Nephron (organoid): ENCODE measurements around the gene CAPNS2.

Source experiments
- H3K27ac Mint-ChIP-seq, 3 experiments: 2 replicates each; pipeline ENCODE4 v1.8.0; 2020; ENCODE audit warnings: mixed read lengths in 3 of 3, mild to moderate bottlenecking in 2 of 3, moderate library complexity in 1 of 3
- H3K27me3 Mint-ChIP-seq: 2 replicates; pipeline ENCODE4 v1.8.0; 2021; ENCODE audit warnings: low read depth, mild to moderate bottlenecking, moderate library complexity, mixed read lengths
- H3K36me3 Mint-ChIP-seq: 2 replicates; pipeline ENCODE4 v1.8.0; 2020; ENCODE audit warnings: low read depth, mixed read lengths
- H3K4me1 Mint-ChIP-seq: 2 replicates; pipeline ENCODE4 v1.8.0; 2020; ENCODE audit warnings: mixed read lengths
- H3K4me3 Mint-ChIP-seq, 3 experiments: 2 replicates each; pipeline ENCODE4 v1.8.0; 2020; ENCODE audit warnings: mild to moderate bottlenecking in 3 of 3, mixed read lengths in 3 of 3, moderate library complexity in 2 of 3
- H3K9me3 Mint-ChIP-seq: 2 replicates; pipeline ENCODE4 v1.8.0; 2020; ENCODE audit warnings: mixed read lengths
- CTCF ChIP-seq, 3 experiments: fragments of 200-600 bp; sonication (generic); IDR thresholded peaks; one replicate each; pipeline ENCODE4 v1.5.0; 2021; ENCODE audit warnings: antibody characterized with exemption in 3 of 3; ENCODE audit not compliant: unreplicated experiment in 3 of 3

The CAPNS2 gene

GRCh38 chr16:55569025-55569424 lies 2.5 kb downstream of the CAPNS2 start:
- H3K27ac Mint-ChIP-seq = peak overlapping the region; percentile 8 to 78 (median 26)
- no peak for TF ChIP-seq CTCF (IDR thresholded peaks at IDR 0.05; ENCODE audit: unreplicated experiment in 3 of 3)

GRCh38 chr16:55570159-55570558 lies 3.7 kb downstream of the CAPNS2 start:
- H3K27ac Mint-ChIP-seq = no peak overlapping the region
- no peaks in the 10 kb centered on the region for H3K9me3 Mint-ChIP-seq
- no peak overlapping the region for H3K4me3 Mint-ChIP-seq
- TF ChIP-seq CTCF (IDR thresholded peaks at IDR 0.05; ENCODE audit: unreplicated experiment in 3 of 3) = no peak
- H3K27me3 Mint-ChIP-seq = no peaks in the 10 kb centered on the region
- no peaks in the 10 kb centered on the region for H3K36me3 Mint-ChIP-seq
- peaks cover 25% of the 10 kb centered on the region for H3K4me1 Mint-ChIP-seq

More at GRCh38 chr16:55569025-55569424, 2.5 kb downstream of the CAPNS2 start:
- Mint-ChIP-seq H3K27me3 (no peaks in the 10 kb centered on the region), H3K36me3 (no peaks in the 10 kb centered on the region), H3K4me1 (peaks cover 24% of the 10 kb centered on the region), H3K9me3 (no peaks in the 10 kb centered on the region), H3K4me3 (no peak overlapping the region)

GRCh38 chr16:55571191-55571897 lies 4.9 kb downstream of the CAPNS2 start:
- Mint-ChIP-seq H3K27ac (no peak overlapping the region), H3K4me1 (peaks cover 35% of the 10 kb centered on the region), H3K4me3 (no peak overlapping the region), H3K27me3 (no peaks in the 10 kb centered on the region), H3K9me3 (no peaks in the 10 kb centered on the region), H3K36me3 (no peaks in the 10 kb centered on the region)
- TF ChIP-seq CTCF (IDR thresholded peaks at IDR 0.05; ENCODE audit: unreplicated experiment in 3 of 3) = no peak

- peaks cover 33% of the 10 kb centered on the region for H3K4me1 Mint-ChIP-seq
- no peak overlapping the region for H3K27ac Mint-ChIP-seq
- no peak overlapping the region for H3K4me3 Mint-ChIP-seq
- no peaks in the 10 kb centered on the region for H3K36me3 Mint-ChIP-seq
- no peaks in the 10 kb centered on the region for H3K27me3 Mint-ChIP-seq
- no peak for TF ChIP-seq CTCF (IDR thresholded peaks at IDR 0.05; ENCODE audit: unreplicated experiment in 3 of 3)
- H3K9me3 Mint-ChIP-seq = no peaks in the 10 kb centered on the region
These were observed 6.0 kb downstream of the CAPNS2 start for GRCh38 chr16:55572439-55572838.

GRCh38 chr16:55574811-55575210 lies 8.3 kb downstream of the CAPNS2 start:
- Mint-ChIP-seq H3K9me3 (no peaks in the 10 kb centered on the region), H3K27ac (no peak overlapping the region), H3K4me3 (no peak overlapping the region), H3K4me1 (peaks cover 11% of the 10 kb centered on the region), H3K36me3 (no peaks in the 10 kb centered on the region), H3K27me3 (no peaks in the 10 kb centered on the region)
- TF ChIP-seq CTCF (IDR thresholded peaks at IDR 0.05; ENCODE audit: unreplicated experiment in 3 of 3) = no peak

- Mint-ChIP-seq H3K36me3 (no peaks in the 10 kb centered on the region), H3K4me1 (peaks cover 11% of the 10 kb centered on the region), H3K27me3 (no peaks in the 10 kb centered on the region), H3K4me3 (no peak overlapping the region), H3K27ac (peak overlapping the region in 1 of 3 experiments; percentile 64), H3K9me3 (no peaks in the 10 kb centered on the region)
- TF ChIP-seq CTCF (IDR thresholded peaks at IDR 0.05; ENCODE audit: unreplicated experiment in 3 of 3) = no peak
These were observed 9.0 kb downstream of the CAPNS2 start for GRCh38 chr16:55575496-55575895.
